ENCODE measurements around the gene LKAAEAR1. TPM values are rescaled to one million over a fixed set of nuclear protein-coding genes. Genes with fewer than 3 reads are reported as not detected.

LKAAEAR1 gene
- total and polyA plus RNA-seq, 2 of the 13 experiments (the other 11 are each of a cell fraction or from before 2014, with no cell fraction given), result not detected

DNA sequence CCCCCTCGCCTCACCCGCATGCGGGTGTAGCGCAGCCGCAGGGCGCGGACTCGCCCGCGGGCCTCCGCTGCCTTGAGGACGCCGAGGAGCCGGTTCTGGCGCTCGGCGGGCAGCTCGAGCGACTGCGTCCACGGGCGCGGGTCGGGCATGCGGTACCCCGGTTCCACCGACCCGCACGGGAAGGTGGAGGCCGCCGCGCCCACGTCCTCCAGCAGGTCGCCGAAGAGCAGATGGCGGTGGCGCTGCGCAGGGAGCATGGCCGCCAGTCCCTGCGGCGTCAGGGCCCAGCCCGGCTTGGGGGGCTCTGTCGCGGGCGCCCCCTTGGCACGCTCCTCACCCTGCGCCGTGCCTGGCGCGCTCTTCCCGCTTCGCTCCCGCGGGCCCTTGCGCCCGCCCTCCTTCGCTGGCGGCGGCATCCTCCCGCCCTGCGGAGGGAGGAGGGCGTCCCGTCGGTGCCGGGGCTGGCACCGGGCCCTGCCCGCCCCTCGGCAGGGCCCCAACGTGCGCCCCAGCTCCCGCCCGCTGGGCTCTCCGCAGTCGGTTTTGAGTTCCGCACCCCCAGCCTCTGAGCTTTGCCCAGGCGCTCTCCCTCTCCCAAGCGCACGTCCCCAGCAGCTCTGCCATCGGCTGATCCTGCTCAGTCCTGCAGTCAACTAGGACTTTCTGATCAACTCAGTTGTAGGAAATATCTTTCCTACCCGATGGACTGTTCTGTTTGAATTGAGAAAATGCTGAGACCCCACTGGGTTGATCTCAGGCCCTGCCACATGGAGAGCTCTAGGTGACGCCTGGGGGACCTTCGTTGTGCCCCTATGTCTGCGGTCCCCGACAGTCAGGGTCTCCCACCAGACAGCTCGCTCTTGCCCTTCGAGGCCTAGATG, at the start of gene LKAAEAR1 (continued):
- TF ChIP-seq, protein P1, sequence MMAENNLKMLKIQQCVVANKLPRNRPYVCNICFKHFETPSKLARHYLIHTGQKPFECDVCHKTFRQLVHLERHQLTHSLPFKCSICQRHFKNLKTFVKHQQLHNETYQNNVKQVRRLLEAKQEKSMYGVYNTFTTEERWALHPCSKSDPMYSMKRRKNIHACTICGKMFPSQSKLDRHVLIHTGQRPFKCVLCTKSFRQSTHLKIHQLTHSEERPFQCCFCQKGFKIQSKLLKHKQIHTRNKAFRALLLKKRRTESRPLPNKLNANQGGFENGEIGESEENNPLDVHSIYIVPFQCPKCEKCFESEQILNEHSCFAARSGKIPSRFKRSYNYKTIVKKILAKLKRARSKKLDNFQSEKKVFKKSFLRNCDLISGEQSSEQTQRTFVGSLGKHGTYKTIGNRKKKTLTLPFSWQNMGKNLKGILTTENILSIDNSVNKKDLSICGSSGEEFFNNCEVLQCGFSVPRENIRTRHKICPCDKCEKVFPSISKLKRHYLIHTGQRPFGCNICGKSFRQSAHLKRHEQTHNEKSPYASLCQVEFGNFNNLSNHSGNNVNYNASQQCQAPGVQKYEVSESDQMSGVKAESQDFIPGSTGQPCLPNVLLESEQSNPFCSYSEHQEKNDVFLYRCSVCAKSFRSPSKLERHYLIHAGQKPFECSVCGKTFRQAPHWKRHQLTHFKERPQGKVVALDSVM (CRISPR knock-in tag; IDR thresholded peaks at IDR 0.05), result peak; percentile 51; the same call in 1 of the 2 replicates
- TF ChIP-seq SALL2 (CRISPR knock-in tag; IDR thresholded peaks at IDR 0.05) (peak; percentile 83), XRCC5 (optimal IDR thresholded peaks at IDR 0.05; ENCODE audit: low read length) (peak; percentile 14), ZNF777 (CRISPR knock-in tag; IDR thresholded peaks at IDR 0.05) (peak; percentile 96), FOXC1 (CRISPR knock-in tag; IDR thresholded peaks at IDR 0.05; ENCODE audit: borderline replicate concordance) (peak; percentile 86), ZNF546 (CRISPR knock-in tag; conservative IDR thresholded peaks at IDR 0.05) (0 out of 2 replicates have a peak, but pooled peaks have one; percentile 48)
- TF ChIP-seq, protein P2, sequence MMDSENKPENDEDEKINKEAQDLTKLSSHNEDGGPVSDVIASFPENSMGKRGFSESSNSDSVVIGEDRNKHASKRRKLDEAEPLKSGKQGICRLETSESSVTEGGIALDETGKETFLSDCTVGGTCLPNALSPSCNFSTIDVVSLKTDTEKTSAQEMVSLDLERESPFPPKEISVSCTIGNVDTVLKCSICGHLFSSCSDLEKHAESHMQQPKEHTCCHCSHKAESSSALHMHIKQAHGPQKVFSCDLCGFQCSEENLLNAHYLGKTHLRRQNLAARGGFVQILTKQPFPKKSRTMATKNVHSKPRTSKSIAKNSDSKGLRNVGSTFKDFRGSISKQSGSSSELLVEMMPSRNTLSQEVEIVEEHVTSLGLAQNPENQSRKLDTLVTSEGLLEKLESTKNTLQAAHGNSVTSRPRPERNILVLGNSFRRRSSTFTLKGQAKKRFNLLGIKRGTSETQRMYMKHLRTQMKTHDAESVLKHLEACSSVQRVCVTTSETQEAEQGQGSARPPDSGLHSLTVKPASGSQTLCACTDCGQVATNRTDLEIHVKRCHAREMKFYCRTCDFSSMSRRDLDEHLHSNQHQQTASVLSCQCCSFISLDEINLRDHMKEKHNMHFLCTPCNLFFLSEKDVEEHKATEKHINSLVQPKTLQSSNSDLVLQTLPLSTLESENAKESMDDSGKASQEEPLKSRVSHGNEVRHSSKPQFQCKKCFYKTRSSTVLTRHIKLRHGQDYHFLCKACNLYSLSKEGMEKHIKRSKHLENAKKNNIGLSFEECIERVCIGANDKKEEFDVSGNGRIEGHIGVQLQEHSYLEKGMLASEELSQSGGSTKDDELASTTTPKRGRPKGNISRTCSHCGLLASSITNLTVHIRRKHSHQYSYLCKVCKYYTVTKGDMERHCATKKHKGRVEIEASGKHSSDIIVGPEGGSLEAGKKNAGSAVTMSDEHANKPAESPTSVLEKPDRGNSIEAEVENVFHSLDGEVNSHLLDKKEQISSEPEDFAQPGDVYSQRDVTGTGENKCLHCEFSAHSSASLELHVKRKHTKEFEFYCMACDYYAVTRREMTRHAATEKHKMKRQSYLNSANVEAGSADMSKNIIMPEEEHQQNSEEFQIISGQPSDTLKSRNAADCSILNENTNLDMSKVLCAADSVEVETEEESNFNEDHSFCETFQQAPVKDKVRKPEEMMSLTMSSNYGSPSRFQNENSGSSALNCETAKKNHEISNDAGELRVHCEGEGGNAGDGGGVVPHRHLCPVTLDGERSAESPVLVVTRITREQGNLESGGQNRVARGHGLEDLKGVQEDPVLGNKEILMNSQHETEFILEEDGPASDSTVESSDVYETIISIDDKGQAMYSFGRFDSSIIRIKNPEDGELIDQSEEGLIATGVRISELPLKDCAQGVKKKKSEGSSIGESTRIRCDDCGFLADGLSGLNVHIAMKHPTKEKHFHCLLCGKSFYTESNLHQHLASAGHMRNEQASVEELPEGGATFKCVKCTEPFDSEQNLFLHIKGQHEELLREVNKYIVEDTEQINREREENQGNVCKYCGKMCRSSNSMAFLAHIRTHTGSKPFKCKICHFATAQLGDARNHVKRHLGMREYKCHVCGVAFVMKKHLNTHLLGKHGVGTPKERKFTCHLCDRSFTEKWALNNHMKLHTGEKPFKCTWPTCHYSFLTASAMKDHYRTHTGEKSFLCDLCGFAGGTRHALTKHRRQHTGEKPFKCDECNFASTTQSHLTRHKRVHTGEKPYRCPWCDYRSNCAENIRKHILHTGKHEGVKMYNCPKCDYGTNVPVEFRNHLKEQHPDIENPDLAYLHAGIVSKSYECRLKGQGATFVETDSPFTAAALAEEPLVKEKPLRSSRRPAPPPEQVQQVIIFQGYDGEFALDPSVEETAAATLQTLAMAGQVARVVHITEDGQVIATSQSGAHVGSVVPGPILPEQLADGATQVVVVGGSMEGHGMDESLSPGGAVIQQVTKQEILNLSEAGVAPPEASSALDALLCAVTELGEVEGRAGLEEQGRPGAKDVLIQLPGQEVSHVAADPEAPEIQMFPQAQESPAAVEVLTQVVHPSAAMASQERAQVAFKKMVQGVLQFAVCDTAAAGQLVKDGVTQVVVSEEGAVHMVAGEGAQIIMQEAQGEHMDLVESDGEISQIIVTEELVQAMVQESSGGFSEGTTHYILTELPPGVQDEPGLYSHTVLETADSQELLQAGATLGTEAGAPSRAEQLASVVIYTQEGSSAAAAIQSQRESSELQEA (CRISPR knock-in tag; IDR thresholded peaks at IDR 0.05; ENCODE audit: not compliant biosample characterization), result no peak
- TF ChIP-seq, protein P3, sequence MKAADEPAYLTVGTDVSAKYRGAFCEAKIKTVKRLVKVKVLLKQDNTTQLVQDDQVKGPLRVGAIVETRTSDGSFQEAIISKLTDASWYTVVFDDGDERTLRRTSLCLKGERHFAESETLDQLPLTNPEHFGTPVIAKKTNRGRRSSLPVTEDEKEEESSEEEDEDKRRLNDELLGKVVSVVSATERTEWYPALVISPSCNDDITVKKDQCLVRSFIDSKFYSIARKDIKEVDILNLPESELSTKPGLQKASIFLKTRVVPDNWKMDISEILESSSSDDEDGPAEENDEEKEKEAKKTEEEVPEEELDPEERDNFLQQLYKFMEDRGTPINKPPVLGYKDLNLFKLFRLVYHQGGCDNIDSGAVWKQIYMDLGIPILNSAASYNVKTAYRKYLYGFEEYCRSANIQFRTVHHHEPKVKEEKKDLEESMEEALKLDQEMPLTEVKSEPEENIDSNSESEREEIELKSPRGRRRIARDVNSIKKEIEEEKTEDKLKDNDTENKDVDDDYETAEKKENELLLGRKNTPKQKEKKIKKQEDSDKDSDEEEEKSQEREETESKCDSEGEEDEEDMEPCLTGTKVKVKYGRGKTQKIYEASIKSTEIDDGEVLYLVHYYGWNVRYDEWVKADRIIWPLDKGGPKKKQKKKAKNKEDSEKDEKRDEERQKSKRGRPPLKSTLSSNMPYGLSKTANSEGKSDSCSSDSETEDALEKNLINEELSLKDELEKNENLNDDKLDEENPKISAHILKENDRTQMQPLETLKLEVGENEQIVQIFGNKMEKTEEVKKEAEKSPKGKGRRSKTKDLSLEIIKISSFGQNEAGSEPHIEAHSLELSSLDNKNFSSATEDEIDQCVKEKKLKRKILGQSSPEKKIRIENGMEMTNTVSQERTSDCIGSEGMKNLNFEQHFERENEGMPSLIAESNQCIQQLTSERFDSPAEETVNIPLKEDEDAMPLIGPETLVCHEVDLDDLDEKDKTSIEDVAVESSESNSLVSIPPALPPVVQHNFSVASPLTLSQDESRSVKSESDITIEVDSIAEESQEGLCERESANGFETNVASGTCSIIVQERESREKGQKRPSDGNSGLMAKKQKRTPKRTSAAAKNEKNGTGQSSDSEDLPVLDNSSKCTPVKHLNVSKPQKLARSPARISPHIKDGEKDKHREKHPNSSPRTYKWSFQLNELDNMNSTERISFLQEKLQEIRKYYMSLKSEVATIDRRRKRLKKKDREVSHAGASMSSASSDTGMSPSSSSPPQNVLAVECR (CRISPR knock-in tag; IDR thresholded peaks at IDR 0.05; ENCODE audit: borderline replicate concordance), result peak; percentile 46; the same call in 1 of the 2 replicates
- TF ChIP-seq, protein P4, sequence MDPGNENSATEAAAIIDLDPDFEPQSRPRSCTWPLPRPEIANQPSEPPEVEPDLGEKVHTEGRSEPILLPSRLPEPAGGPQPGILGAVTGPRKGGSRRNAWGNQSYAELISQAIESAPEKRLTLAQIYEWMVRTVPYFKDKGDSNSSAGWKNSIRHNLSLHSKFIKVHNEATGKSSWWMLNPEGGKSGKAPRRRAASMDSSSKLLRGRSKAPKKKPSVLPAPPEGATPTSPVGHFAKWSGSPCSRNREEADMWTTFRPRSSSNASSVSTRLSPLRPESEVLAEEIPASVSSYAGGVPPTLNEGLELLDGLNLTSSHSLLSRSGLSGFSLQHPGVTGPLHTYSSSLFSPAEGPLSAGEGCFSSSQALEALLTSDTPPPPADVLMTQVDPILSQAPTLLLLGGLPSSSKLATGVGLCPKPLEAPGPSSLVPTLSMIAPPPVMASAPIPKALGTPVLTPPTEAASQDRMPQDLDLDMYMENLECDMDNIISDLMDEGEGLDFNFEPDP (CRISPR knock-in tag; conservative IDR thresholded peaks at IDR 0.05), result peak; percentile 88; the same call in 1 of the 2 replicates

All from HepG2 (cell line).